NOMO-1 (cell line): ENCODE results near the gene TOM1L2.
A peak's percentile ranks its signal among the peaks of the same experiment; 100 is the strongest.
"Not testable (repeated sequence)": the region's sequence is repeated elsewhere in the genome, so short reads cannot be mapped to it uniquely, and the experiment has no call there.

Source experiments
- DNase-seq, 2 experiments: peaks; one replicate each; lab custom pipeline; 2025; ENCODE audit not compliant: unreplicated experiment in 2 of 2; lab: John Stamatoyannopoulos, UW

TOM1L2 gene

DNA sequence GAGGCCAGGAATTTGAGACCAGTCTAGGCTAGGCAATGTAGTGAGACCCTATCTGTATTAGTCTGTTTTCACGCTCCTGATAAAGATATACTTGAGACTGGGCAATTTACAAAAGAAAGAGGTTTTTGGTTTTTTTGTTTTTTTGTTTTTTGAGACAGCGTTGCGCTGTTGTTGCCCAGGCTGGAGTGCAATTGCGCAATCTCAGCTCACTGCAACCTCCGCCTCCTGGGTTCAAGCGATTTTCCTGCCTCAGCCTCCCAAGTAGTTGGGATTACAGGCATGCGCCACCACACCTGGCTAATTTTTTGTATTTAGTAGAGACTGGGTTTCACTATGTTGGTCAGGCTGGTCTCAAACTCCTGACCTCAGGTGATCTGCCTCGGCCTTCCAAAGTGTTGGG lies 23.7 kb upstream of the TOM1L2 start:
- not testable (repeated sequence) for DNase-seq

GRCh38 chr17:17994271-17995069 lies 22.3 kb upstream of the TOM1L2 start:
- no peak for DNase-seq

- DNase-seq, result no peak
Observed at GRCh38 chr17:17993852-17994251, 21.7 kb upstream of the TOM1L2 start.

DNA sequence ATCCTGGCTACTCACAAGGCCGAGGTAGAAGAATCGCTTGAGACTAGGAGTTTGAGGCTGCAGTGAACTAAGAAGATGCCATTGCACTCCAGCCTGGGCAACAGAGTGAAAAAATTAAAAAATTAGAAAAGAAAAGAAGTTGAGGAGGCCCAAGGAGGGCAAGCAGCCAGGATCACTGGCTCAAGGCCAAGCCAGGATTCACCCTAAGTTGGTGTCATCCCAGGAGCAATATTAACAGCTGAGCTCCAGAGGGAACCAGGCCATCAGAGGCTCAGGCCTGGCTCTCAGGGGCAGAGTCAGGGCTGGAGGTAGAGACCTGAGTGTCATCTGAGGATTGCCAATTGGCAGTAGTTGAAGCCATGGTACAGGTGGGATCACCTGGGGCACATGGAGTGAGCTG lies 21.2 kb upstream of the TOM1L2 start:
- DNase-seq, result no peak

DNA sequence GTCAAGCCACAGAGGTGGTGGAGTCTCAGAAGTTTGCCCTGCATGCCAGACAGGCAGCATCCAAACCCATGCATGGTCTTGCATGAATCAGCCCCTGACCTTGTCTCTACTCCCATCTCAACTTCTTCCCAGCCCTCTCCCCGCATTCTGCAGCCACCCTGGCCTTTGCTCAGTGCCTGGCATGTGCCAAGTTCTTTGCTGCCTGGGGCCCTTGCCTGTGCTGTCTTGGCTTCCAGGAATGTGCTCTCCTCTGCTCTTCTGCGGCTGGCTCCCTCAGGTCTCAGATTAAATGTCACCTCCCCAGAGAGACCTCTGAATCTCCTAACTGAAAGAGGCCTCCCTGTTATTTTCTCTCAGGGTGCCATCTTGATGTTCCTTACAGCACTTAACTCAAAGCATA lies 18.1 kb upstream of the TOM1L2 start:
- no peak for DNase-seq

DNA sequence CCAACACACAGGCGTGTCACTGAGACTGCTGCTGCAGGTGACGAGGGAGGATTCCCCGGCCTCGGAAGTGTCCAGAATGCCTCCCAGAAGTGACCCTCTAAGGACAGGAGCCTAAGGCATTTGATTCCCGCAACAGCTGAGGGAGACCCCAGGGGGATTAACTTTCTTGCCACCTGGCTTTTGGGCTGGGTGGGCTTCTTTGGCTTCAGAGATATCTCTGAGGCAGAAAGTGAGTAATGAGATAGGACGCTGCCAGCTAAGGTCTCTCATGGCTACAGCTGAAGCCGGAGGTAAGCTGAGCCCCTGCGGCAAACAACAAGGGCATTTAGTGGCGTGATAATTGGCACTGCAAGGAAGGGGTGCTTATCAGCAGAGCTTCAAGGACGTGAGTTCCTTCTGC lies 17.4 kb upstream of the TOM1L2 start:
- DNase-seq, result no peak

DNA sequence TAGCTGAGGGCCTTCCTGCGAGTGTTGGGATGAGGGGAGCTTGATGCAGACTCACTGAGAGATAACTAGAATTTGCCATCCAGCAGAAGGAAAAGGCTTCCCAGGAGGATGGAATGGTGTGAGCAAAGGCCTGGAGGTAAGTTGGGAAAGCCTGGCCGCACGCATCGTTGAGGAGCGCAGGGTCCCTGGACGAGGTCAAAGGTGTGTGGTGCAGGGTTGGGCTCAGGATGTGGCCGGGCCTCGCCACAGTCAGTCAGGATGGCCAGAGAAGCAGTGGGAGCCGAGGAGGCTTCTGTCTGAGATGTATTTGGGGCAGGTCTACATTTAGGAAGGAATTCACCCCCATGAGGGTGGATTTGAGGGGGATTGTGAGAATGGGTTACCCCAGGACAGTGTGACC lies 16.9 kb upstream of the TOM1L2 start:
- DNase-seq, result no peak

DNA sequence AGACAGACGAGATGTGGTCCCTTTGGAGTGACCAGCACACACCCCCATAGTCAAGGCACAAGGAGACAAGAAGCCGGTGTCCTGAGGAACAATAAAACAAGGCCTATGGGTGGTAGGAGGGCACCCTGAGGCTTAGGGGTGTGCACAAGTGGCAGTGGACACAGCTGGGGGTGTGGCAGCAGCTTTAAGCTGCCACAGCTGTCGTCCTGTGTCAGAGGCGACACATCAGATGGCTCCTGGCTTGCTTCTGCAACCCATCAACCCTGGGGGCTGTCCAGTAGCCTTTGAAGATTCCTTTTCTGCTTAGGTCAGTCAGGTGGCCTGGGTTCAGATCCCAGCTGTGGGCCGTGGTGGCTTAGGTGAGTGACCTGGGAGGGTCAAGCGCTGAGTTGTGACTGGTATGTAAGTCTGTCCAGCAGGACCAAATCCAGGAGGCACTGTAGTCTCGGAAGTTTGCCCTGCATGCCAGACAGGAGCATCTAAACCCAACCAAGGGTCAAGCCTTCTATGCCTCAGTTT lies 16.3 kb upstream of the TOM1L2 start:
- DNase-seq, result no peak

DNA sequence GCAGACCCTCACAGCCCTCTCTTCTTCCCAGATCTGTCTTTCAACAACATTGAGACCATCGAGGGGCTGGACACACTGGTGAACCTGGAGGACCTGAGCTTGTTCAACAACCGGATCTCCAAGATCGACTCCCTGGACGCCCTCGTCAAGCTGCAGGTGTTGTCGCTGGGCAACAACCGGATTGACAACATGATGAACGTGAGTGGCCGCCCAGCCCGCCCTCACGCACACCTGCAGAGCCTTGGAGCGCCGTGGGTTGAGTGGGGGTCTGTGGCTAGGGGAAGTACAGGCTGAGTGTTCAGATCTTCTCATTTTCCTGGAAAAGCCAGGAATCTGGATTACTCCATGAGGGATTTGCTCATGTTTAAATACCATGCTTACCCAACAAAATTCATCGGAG lies 15.7 kb upstream of the TOM1L2 start:
- DNase-seq, result no peak

GRCh38 chr17:17987187-17987896 lies 15.1 kb upstream of the TOM1L2 start:
- DNase-seq, result no peak

DNA sequence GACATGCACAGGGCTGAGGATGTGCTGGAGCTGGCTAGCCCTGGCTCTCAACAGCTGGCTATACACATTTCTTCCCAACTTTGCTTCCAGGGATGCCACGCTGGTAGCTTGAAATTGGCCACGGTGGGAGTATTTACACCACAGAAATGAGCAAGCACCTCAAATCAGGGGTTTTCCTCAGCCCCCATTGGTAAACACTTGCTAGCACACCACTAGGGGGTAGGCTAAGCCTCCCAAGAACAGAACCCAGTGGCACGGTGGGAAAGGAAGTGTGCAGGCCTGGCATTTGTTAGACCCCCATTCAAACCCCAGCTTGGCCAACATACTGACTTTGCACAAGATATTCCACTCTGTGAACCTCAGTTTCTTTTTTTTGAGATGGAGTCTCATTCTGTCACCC lies 13.4 kb upstream of the TOM1L2 start:
- no peak for DNase-seq

- DNase-seq, result no peak
Observed at GRCh38 chr17:17985153-17985552, 13.0 kb upstream of the TOM1L2 start.

GRCh38 chr17:17983776-17984175 lies 11.6 kb upstream of the TOM1L2 start:
- DNase-seq, result no peak

GRCh38 chr17:17983376-17983775 lies 11.2 kb upstream of the TOM1L2 start:
- DNase-seq, result no peak

DNA sequence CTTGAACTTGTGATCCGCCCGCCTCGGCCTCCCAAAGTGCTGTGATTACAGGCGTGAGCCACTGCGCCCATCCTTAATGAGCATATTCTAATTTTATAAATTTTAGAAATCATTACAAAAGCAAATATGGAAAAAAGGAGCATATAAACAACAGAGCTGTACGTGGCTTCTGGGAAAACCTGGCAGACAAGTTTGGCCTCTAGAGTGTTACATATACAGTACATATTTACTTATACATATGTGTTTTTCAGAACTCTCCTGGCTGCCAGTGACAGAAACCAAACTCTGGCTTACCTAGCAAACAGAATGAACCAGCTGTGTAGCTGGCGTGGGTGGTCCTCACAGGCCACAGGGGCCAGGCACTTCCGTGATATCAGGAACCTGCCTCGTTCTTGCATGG lies 10.6 kb upstream of the TOM1L2 start:
- no peak for DNase-seq

DNA sequence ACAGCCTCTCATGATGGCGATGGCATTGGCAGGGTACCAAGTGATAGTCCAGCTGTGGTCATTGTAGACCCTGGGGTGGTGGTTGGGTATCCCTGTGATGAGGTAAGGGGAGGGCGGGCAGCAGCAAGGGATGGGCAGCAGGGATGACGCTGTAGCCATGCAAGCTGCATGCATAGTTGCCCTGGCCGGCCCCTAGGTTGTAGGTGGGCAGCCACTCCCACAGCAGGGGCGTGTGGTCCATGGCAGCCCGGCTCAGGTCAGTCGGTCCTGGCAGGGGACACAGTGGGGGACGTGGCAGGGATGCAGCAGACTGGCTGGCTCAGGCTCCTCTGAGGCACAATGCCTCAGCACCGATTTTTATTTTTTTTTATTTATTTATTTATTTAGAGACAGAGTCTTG lies 9.1 kb upstream of the TOM1L2 start:
- no peak for DNase-seq

- DNase-seq, result no peak
Observed at GRCh38 chr17:17979778-17980177, 7.6 kb upstream of the TOM1L2 start.

- peak; percentile 70 to 77 for DNase-seq
Observed at GRCh38 chr17:17978481-17979424, 6.6 kb upstream of the TOM1L2 start.

DNA sequence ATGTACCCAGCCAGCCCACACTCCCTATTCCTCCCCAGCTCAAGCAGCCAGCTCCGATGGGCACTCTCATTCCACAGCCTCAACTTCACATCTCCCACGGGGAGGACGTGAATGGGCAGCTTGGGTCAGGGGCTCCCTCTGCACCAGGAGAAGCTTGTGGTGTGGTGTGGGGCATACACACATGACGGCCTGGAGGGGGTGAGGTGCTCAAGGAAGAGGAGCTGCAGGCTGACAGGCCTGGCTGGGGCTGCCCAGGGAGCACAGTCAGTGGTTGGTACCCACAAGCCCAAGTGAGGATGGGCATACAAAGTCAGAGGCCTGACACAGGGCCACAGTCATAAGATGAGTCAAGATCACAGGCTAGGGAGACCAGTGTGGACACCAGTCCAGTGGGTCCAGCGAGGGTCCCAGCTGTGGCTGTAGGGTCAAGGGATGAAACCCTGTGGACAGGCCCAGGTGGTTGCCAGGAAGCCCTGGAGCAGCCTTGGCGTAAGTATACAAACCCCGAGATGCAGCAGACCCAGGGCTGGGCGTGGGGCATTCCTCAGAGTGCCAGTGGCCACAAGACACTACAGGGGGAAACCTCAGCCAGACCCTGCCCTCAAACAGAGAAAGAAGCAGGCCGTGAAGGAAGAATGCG lies 4.9 kb upstream of the TOM1L2 start:
- DNase-seq, result no peak

DNA sequence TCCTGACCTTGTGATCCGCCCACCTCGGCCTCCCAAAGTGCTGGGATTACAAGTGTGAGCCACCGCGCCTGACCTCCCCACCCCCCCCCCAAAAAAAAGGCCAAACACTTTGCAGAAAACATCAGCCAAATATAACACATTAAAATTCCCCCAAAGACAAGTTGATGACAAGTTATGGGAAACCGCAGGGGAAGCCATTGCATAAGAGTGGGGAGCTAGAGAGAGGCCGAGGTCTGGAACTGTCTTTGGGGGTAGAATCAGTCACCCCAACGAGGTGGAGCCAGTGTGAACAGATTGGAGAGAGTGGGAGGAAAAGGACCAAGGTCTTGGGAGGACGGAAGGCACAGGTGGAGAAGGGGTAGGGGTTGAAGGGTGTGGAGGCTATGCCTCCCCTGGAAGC lies 3.2 kb upstream of the TOM1L2 start:
- peak; percentile 66 to 78 for DNase-seq

GRCh38 chr17:17972952-17973254 lies 703 bp upstream of the TOM1L2 start:
- DNase-seq, result no peak
